ENCODE results near the gene CLINT1.

- TF ChIP-seq CTCF (IDR thresholded peaks at IDR 0.05) (no peak), POLR2AphosphoS5 (IDR thresholded peaks at IDR 0.05) (no peak)
Measured at GRCh38 chr5:157750320-157750719, 108.6 kb downstream of the CLINT1 start.

All from suprapubic skin (tissue), 3 donors.